CD4-positive, alpha-beta T cell treated with Interleukin-4 for 4 hours (primary cell): ENCODE measurements around the gene UGT1A10.
"Not testable (repeated sequence)": the region's sequence is repeated elsewhere in the genome, so short reads cannot be mapped to it uniquely, and the experiment has no call there.

ENCODE experiments used
- DNase-seq: peaks from one replicate; pipeline ENCODE4 v3.0.0-alpha.2; 2020

UGT1A10 gene

DNA sequence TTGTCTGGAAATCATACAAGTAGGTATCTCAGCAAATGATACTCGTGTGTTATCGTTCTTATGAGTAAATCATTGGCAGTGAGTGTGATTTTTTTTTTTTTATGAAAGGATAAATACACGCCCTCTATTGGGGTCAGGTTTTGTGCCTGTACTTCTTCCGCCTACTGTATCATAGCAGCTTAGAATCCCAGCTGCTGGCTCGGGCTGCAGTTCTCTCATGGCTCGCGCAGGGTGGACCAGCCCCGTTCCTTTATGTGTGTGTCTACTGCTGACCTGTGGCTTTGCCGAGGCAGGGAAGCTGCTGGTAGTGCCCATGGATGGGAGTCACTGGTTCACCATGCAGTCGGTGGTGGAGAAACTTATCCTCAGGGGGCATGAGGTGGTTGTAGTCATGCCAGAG, at the start of gene UGT1A10:
Gene UGT1A10 (plus strand): TSS at position 143 of the 400 bp plus-strand sequence. CDS start 75 bp downstream, at position 218.
- not testable (repeated sequence) for DNase-seq

DNA sequence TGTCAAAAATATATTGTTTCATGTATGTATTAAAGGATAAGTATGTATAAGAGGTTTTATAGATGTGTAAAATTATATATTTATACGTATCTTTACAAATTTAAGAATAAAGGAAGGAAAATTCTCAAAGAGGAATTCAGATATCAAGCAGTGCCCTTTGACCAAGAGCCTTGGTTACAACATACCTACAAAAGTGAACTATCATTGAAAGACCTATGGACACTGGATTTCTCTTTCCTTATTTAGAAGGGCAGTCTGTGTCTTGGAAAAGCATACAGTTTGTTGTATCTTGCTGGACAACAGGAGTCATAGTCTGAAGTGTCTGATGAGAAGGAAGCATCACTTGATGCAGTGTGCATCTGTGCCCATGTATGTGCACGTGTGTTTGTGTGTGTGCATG, 47.8 kb upstream of the UGT1A10 start:
- DNase-seq, result no peak

DNA sequence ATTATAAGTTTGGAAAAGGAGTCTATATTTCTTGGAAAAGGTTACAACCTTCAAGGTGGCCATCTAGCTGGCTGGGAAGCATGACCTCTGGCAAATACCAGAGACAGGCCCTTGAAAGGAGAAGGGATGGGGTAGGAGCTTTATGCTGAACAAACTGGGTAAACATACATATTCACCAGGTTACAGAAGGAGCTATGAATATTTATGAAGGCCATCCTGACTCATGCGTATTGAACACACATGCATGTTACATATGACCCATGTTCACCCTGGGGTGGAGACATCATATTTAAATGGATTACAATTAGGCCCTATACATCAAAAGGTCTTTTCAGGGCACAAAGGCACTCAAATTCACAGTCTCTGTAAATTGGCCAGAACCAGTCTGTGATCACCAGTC, 43.5 kb upstream of the UGT1A10 start:
- DNase-seq, result not testable (repeated sequence)

DNA sequence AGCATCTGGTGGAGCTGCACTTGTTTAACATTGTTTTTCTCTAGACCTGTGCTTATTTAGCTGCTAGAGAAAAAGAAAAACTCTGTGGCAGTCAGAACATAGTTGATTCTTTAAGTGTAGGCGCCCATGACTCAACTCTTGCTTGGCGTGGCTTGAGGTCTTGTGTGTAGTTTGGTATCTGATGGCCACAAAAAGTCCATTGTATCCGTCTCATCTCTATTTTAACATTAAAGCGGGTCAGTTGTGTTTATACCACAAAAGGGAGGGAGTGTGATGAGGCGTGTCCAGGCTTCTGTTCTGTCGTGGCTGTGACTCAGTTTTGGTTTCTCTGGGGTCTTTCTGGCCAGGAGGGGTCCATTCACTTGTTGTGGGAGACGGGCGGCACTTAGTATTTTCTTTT, 43.0 kb upstream of the UGT1A10 start:
- no peak for DNase-seq

DNA sequence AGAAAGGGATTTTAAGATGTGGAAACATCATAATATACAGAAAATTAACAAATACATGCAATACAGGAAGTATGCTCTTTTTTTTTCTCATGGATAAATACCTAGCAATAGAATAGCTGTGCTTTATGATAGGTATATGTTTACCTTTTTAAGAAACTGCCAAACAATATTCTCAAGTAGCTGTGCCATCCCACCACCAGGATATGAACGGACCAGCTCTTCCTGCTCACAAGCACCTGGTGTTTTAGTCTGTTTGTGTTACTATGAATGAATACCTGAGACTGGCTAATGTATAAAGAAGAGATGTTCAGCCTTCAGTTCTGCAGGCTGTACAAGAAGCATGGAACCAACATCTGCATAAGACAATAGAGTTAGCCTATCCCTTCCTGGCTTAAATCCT, 38.7 kb upstream of the UGT1A10 start:
- no peak for DNase-seq

DNA sequence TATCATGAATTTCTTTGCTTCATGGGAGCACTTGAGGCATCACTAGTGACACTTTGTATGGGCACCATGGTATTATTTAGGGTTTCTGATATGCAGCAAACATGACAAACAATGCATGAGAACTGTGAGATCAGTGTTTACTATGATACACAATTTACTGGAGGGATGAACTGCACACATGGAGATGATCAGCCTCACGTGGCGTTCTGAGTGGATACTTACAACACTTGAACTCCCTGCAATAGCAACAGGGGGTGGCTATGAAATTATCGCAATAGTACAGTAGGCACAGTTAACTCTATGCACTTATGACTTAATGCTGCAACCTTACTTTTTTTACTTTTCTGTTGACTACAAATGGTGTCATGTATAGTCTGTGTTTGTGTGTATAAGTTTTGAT, 37.3 kb upstream of the UGT1A10 start:
- DNase-seq, result no peak

DNA sequence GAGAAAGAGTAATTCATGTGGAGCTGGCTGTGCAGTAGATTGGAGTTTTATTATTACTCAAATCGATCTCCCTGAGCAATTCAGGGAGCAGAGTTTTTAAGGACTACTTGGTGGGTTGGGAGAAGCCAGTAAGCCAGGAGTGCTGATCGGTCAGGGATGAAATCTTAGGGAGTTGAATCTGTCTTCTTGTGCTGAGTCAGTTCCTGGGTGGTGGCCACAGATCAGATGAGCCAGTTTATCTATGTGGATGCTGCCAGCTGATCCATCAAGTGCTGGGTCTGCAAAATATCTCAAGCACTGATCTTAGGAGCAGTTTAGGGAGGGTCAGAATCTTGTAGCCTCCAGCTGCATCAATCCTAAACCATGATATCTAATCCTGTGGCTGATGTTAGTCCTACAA, 35.9 kb upstream of the UGT1A10 start:
- DNase-seq, result no peak

DNA sequence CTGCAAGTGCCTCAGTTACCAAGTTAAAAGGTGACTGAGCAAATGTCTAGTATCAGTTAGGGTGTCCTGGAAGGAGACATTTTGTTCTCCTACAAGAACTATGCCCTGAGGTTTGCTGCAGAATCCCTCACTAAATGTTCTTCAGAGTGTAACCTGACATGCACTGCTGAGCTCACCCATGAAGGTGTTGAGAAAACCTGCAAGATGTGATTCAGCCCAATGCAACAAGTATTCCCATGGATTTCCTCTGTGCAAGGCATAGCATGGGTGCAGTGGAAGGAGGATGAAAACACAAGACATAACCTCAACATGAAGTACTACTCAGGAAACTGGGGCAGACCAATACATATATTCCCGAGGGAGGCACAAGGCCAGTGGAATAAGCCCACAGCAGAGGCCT, 34.2 kb upstream of the UGT1A10 start:
- DNase-seq, result no peak

DNA sequence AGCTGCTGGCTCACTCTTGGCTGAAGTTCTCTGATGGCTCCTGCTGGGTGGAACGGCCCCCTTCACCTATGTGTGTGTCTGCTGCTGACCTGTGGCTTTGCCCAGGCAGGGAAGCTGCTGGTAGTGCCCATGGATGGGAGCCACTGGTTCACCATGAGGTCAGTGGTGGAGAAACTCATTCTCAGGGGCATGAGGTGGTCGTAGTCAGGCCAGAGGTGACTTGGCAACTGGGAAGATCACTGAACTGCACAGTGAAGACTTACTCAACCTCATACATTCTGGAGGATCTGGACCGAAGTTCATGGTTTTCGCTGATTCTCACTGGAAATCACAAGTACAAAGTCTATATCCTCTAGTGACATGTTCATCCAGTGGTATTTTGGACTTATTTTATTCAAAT, 32.7 kb upstream of the UGT1A10 start:
- no peak for DNase-seq

DNA sequence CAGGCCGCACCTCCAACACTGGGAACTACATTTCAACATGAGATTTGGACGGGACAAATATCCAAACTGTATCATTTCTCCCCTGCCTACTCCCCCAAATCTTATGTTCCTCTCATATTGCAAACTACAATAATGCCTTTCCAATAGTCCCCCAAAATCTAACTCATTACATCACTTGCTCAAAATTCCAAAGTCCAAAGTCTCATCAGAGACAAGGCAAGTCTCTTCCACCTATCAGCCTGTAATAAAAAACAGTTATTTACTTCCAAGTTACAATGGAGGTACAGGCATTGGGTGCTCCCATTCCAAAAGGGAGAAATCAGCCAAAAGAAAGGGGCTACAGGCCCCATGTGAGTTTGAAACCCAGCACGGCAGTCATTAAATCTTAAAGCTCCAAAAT, 31.4 kb upstream of the UGT1A10 start:
- DNase-seq, result no peak

DNA sequence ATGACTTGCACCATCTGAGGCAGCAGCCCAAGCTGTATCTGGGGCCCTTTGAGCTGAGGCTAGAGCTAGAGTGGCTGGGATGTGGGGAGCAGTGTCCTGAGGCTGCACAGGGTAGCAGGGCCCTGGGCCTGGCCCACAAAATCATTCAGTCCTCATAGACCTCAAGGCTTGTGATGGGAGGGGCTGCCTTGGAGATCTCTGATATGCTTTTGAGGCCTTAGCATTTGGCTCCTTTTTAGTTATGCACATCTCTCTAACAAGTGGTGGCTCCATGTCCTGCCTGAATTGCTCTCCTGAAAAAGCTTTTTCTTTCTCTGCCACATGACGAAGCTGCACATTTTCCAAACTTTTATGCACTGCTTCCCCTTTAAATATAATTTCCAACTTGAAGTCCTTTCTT, 30.6 kb upstream of the UGT1A10 start:
- no peak for DNase-seq

DNA sequence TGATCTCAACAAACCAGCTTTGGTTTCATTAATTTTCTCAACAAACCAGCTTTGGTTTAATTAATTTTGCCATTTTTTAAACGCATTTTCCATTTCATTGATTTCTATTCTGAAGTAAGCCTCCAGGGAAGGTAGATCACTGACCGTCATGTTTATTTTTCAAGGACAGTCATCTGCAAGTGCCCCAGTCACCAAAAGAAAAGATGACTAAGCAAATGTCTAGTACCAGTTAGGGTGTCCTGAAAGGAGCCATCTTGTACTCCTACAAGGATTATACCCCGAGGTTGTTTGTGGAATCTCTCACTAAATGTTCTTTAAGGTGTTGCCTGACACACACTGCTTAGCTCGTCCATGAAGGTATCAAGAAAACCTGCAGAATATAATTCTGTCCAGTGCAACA, 25.0 kb upstream of the UGT1A10 start:
- no peak for DNase-seq

DNA sequence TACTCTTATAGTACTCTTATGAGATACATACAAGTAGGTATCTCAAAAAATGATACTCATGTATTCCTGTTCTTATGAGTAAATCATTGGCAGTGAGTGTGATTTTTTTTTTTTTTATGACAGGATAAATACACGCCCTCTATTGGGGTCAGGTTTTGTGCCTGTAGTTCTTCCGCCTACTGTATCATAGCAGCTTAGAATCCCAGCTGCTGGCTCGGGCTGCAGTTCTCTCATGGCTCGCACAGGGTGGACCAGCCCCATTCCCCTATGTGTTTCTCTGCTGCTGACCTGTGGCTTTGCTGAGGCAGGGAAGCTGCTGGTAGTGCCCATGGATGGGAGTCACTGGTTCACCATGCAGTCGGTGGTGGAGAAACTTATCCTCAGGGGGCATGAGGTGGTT, 18.8 kb upstream of the UGT1A10 start, which contains the start of gene UGT1A8:
Gene UGT1A8 (plus strand): TSS at position 158 of the 400 bp plus-strand sequence. CDS start 75 bp downstream, at position 233.
- DNase-seq, result not testable (repeated sequence)

DNA sequence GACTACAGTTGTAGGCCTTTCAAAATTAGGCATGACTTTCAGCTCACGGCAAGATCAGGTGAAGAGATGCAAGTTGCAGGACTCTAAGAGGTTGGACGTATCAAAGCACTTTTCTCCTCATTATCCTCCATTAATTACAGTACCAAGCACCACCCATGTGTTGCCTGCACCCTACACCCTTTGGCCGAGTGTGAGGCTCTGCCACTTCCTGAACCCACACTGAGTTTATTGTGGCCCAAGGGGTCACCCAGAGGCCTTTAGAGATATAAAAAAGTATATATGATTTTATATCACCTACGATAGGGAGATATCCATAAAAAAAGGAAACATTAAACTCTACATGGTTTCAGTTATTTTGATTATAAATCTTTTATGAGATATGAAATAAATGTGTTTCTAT, 16.0 kb upstream of the UGT1A10 start:
- no peak for DNase-seq

DNA sequence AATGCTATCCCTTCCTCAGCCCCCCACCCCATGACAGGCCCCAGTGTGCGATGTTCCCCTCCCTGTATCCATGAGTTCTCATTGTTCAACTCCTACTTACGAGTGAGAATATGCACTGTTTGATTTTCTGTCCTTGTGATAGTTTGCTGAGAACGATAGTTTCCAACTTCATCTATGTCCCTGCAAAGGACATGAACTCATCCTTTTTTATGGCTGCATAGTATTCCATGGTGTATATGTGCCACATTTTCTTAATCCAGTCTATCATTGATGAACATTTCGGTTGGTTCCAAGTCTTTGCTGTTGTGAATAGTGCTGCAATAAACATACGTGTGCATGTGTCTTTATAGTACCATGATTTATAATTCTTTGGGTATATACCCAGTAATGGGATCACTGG, 14.4 kb upstream of the UGT1A10 start:
- DNase-seq, result not testable (repeated sequence)

DNA sequence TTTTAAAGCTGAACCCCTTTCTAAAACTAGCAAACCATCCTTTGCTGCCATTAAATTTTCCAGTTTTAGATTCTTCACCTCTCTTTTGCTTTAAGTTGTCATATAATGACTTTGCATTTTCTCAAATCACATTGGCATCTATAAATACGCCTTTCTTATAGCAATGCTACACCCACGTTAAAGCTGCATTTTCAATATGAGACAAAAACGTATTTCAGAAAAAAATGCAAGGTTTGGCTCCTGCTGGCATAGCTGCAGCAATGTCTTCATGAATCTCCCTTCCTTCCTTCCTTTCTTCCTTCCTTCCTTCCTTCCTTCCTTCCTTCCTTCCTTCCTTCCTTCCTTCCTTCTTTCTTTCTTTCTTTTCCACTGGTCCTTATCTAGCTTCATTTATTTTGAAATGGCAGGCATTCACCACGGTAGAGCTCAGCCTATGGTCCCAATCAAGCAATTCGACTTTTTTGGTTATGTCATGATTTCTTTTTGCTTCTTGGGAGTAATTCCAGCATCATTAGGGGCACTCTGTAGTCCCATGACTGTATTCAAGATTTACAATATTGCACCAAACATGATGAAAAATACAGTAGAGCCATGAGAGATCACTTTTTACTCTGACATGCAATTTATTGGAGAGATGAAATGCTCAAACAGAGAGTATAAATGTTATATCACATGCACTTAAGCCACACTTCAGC, 8.8 kb upstream of the UGT1A10 start:
- no peak for DNase-seq

DNA sequence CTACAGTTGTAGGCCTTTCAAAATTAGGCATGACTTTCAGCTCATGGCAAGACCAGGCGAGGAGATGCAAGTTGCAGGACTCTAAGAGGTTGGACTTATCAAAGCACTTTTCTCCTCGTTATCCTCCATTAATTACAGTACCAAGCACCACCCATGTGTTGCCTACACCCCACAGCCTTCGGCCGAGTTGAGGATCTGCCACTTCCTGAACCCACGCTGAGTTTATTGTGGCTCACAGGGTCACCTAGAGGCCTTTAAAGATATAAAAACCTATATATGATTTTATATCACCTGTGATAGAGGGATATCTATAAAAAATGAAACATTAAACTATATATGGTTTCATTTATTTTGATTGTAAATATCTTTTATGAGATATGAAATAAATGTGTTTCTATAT, 2.6 kb downstream of the UGT1A10 start:
- no peak for DNase-seq

DNA sequence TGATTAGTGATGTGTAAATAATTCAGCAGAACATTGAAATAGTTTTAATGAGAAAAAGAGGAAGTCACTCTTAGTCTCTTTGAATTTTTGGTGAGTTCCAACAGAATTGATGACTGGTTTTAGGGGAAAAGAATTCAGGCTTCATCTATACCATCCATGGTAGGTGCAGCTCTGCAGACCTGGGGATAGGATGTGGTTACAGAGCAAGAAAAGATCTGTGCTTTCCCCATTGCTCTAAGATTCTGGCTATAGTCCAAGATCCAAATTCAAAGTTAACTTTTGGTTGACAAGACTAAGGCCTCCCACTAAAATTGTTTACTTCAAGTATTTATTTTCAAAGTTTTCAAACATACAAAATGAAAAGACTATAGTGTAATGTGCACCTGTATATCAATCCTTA, 3.6 kb downstream of the UGT1A10 start:
- DNase-seq, result no peak

DNA sequence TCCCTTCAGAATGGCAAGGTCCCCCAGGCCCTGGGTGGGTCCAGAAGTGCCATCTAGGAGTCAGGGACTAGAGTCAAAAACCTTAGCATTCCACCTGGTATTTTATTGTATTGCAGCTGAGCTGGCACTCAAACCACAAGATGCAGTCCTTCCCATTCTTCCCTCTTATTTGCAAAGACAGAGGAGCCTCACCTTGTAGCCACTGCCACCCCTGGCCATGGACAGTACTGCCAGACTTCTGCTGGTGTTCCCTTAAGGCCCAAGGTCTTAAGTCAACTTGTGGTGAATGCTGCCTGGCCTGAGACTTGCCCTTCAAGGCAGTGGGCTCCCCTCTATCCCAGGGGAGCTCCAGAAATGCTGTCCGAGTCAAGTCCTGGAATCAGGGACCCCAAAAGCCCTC, 6.9 kb downstream of the UGT1A10 start:
- DNase-seq, result no peak

DNA sequence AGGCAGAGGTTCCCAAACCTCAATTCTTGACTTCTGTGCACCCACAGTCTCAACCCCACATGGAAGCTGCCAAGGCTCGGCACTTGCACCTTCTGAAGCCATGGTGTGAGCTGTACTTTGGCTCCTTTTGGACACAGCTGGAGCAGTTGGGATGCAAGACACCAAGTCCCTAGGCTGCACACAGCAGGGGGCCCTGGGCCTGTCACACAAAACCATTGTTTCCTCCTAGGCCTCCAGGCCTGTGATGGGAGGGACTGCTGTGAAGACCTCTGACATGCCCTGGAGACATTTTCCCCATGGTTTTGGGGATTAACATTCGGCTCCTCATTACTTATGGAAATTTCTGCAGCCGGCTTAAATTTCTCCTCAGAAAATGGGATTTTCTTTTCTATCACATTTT, 9.8 kb downstream of the UGT1A10 start:
- not testable (repeated sequence) for DNase-seq

DNA sequence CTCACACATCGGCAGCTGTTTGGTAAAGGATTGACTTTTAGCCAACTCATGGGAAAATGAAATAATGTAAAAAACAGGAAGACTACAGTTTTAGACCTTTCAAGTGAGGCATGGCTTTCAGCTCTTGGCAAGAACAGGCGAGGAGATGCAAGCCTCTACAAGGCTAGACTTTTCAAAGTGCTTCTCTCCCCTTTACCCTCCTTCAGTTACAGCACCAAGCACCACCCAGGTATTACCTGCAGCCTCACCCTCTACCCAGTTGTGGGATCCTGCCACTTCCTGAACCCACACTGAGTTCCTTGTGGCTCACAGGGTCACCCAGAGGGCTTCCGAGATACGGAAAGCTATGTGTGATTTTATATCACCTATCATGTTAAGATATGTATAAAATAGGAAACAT, 14.7 kb downstream of the UGT1A10 start:
- DNase-seq, result no peak

DNA sequence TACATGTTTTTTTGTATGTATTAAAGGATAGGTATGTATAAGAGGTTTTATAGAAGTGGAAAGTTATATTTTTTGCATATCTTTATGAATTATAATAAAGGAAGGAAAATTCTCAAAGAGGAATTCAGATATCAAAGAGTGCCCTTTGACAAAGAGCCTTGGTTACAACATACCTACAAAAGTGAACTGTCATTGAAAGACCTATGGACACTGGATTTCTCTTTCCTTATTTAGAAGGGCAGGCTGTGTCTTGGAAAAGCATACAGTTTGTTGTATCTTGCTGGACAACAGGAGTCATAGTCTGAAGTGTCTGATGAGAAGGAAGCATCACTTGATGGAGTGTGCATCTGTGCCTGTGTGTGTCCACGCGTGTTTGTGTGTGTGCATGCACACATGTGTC, 15.2 kb downstream of the UGT1A10 start:
- no peak for DNase-seq

DNA sequence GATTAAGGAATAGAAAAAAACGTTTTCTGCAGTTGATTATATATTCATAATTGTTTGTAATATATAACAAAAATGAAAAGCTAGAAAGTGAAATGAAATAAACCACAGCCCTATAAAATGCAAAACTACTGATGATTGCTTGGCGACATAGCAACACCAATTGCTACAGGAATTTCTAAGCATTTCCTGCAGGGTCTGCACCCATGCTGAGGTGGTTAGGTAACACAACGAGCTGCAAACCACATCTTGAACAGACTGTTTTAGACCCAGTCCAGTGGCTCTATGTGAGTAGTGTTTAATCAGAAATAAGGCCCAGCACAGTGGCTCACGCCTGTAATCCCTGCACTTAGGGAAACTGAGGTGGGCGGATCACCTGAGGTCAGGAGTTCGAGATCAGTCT, 18.3 kb downstream of the UGT1A10 start:
- DNase-seq, result no peak

DNA sequence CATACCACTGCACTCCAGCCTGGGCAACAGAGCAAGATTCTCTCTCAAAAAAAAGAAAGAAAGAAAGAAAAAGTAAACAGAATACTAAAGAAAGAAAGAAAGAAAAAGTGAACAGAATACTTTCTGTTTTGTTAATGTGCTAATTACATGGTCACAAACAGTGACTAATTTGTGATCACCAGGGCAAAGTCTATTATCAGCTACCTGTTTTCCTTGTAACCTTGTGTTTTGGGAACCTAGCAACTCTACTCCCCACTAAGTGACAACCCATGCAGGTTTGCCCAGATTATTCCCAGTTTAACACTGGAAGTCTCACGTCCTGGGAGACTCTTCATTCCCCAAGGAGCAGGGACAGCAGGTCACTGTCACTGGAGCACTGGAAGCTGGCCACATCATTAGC, 18.8 kb downstream of the UGT1A10 start:
- no peak for DNase-seq

DNA sequence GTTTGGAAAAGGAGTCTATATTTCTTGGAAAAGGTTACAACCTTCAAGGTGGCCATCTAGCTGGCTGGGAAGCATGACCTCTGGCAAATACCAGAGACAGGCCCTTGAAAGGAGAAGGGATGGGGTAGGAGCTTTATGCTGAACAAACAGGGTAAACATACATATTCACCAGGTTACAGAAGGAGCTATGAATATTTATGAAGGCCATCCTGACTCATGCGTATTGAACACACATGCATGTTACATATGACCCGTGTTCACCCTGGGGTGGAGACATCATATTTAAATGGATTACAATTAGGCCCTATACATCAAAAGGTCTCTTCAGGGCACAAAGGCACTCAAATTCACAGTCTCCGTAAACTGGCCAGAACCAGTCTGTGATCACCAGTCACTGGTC, 19.7 kb downstream of the UGT1A10 start:
- not testable (repeated sequence) for DNase-seq
